ENCODE data around the gene TDRD3.

The TDRD3 gene

DNA sequence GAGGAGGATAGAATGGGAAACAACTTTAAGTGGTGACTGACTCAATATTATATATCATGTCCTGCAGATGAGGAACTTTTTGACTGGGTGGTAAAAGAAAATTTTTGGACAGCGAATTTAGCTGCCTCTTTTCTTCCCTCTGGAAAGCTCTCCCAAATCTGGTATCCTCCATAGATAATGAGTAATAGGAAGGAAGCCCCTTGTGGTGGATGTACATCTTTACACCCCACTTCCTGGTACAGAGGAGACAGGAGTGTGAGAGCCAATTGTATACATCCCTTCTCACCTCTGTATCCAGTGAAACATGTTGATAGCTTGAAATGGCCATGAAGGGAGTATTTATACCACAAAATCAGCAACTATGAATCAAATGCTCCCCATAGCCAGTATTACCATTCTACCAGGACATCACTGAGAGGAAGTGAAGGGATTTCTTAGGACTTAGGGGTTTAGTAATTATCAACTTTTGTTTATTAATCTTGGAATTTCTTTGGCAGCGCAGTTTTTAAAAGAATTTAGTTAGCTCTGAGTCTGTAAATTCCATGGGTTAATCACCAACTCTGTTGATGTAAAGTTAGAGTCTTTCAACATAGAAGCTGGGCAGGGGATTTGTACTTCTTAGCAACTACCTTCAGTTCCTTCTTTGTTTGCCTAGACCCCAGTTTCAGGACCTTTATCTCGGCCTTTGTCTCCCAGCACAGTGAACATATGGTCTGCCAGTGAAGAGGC lies 17.0 kb upstream of the TDRD3 start:
- no peak overlapping the region for H3K4me3 ChIP-seq (replicated peaks in 1 of 2; ENCODE audit: low read depth in 2 of 2, low read length in 2 of 2)
- TF ChIP-seq, protein P1, sequence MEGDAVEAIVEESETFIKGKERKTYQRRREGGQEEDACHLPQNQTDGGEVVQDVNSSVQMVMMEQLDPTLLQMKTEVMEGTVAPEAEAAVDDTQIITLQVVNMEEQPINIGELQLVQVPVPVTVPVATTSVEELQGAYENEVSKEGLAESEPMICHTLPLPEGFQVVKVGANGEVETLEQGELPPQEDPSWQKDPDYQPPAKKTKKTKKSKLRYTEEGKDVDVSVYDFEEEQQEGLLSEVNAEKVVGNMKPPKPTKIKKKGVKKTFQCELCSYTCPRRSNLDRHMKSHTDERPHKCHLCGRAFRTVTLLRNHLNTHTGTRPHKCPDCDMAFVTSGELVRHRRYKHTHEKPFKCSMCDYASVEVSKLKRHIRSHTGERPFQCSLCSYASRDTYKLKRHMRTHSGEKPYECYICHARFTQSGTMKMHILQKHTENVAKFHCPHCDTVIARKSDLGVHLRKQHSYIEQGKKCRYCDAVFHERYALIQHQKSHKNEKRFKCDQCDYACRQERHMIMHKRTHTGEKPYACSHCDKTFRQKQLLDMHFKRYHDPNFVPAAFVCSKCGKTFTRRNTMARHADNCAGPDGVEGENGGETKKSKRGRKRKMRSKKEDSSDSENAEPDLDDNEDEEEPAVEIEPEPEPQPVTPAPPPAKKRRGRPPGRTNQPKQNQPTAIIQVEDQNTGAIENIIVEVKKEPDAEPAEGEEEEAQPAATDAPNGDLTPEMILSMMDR (IDR thresholded peaks at IDR 0.05; ENCODE audit: low read depth, low read length), result no peak
- DNase-seq (ENCODE audit: low read depth in 2 of 2), result no peak

DNA sequence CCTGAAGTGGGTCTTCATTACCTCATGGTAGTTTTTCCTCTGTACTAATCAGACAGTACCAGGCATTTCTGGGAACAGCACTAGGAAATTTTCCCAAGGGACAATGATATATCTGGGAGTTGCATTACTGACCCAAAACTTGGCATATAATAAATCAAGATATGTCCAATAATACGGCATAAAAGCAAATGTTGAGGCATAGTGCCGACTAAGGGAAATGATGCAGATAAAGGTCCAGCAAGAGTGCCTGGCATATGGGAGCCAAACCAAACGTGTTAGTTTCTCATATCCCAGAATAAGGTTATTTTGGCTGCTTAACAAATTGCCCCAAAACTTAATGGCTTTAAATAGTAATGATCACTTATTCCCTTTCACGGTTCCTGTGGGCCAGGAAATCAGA lies 12.1 kb upstream of the TDRD3 start:
- TF ChIP-seq, protein P1 (IDR thresholded peaks at IDR 0.05; ENCODE audit: low read depth, low read length), result no peak
- H3K4me3 ChIP-seq (replicated peaks in 1 of 2; ENCODE audit: low read depth in 2 of 2, low read length in 2 of 2), result no peak overlapping the region
- DNase-seq (ENCODE audit: low read depth in 2 of 2), result peak in 1 of 2 donors; percentile 3

DNA sequence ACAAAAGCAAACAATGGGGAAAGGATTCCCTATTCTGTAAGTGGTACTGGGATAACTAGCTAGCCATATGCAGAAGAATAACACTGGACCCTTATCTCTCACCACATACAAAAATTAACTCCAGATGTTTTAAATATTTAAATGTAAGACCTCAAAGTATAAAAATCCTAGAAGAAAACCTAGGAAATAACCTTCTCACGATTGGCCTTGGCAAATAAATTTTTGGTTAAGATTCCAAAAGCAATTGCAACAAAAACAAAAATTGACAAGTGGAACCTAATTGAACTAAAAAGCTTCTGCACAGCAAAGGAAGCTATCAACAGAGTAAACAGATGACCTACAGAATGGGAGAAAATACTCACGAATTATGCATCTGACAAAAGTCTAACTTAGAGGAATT lies 10.8 kb upstream of the TDRD3 start:
- TF ChIP-seq, protein P1 (IDR thresholded peaks at IDR 0.05; ENCODE audit: low read depth, low read length), result no peak
- no peak overlapping the region for H3K4me3 ChIP-seq (replicated peaks in 1 of 2; ENCODE audit: low read depth in 2 of 2, low read length in 2 of 2)
- no peak for DNase-seq (ENCODE audit: low read depth in 2 of 2)

DNA sequence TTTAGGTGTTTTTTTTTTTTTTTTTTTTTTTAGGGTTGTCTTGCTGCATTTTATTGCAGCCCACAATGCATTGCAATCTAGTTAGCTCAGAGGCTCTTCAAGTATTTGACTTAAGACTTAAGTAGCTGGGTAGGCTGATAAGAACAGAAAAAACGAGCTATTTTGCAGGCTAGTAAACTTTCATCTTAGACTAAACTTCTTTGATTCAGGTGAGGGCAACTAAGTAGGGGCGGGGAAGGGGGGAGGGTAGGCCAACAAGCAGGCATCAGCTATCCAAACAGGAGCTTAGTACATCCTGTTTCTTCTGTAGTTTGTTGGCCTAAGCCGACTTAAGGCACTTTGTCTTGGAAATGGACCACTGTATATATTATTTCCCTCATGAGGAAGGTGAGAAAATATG lies 4.9 kb upstream of the TDRD3 start:
- TF ChIP-seq, protein P1 (IDR thresholded peaks at IDR 0.05; ENCODE audit: low read depth, low read length), result no peak

DNA sequence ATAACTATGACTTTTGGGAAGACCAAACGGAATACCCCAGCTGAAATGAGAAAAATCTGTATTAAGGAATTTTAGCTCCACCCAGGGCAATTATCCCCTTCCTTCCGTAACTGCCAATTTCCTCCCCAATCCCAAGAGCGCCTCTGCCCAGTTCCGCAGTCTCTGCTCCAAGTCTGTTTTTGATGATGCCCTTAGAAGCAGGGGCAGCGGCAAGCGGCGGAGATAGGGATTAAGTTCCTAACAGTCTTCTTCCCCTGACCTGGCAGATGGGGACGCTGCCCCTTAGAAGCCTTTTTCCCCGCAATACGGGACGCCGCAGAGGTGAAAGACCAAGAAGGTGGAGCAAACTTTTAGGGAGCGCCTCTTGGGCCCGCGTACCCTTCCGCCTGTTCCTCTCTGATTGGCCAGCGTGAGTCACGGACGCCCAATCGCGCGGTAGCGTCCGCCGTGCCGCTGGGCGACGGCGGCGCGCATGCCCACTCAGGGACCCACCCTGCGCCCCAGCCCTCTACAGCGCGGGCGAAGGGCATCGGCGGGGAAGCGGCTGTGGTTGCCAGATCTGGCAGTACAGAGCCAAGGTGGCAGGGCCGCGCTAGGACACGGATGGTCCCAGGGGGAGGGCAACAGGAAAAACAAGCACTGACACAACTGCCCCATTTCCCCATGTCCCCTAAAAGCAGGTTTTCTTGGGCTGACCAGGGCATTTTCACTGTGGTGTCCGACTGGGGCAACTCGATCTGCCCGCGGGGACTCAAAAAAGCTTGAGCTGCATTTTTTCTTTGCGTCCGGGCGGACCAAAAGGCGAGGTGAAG lies 843 bp upstream of the TDRD3 start:
- peak overlapping the region; percentile 67 to 77 for H3K4me3 ChIP-seq (replicated peaks in 1 of 2; ENCODE audit: low read depth in 2 of 2, low read length in 2 of 2)
- TF ChIP-seq, protein P1 (IDR thresholded peaks at IDR 0.05; ENCODE audit: low read depth, low read length), result no peak
- peak; percentile 90 to 93 for DNase-seq (ENCODE audit: low read depth in 2 of 2)

More for the DNA sequence above, 4.9 kb upstream of the TDRD3 start:
- DNase-seq (ENCODE audit: low read depth in 2 of 2), result no peak
- H3K4me3 ChIP-seq (replicated peaks in 1 of 2; ENCODE audit: low read depth in 2 of 2, low read length in 2 of 2), result no peak overlapping the region

DNA sequence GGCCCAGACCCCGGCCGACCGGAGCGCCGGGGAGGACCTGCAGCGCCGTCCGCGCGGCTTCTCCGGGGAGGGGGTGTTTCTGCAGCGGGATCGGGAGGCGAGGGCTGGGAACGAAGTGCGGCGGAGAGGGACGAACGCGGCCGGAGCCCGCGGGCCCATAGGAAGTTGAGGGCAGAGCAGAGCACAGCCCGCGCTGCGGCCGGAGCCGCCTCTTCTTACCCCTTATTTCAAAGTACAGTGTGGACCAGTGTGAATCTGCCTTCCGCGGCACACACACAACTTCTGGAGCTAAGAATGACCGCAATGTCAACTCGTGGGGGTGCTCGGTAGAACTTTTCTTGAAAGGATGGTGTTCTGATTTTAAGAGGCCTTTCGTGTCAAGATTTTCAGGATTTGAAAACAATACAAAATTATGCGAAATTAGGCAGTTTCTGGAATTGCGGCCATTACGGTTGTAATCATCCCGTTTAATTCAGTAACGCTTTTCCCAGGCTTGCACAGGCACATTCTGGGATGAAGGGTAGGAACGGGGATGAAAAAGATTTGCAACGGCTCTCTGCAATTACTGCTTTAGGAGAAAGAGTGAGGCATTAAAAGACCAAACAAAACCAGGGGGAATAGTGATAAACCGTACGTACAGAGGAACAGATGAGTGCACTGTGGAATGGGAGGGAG lies 821 bp downstream of the TDRD3 start:
- peak; percentile 75 to 78 for DNase-seq (ENCODE audit: low read depth in 2 of 2)
- peak overlapping the region; percentile 58 to 77 for H3K4me3 ChIP-seq (replicated peaks in 1 of 2; ENCODE audit: low read depth in 2 of 2, low read length in 2 of 2)
- TF ChIP-seq, protein P1 (IDR thresholded peaks at IDR 0.05; ENCODE audit: low read depth, low read length), result no peak

All from cardiac fibroblast (primary cell).